Testis (tissue), 3 donors: ENCODE data around the gene TNNI3K. TPM values are rescaled to one million over a fixed set of nuclear protein-coding genes. Genes with fewer than 3 reads are reported as not detected.

Experiments used
- DNase-seq: peaks from one replicate; pipeline ENCODE4 v3.0.0-alpha.2; 2019
- H3K27ac ChIP-seq, 2 donors: fragments of 200-600 bp; sonication (generic); one replicate each; pipeline ENCODE4 v1.5.1; 2019
- H3K27me3 ChIP-seq: fragments of 200-600 bp; sonication (generic); one replicate; pipeline ENCODE4 v1.5.1; 2019
- H3K36me3 ChIP-seq: fragments of 200-600 bp; sonication (generic); one replicate; pipeline ENCODE4 v1.5.1; 2017; ENCODE audit warnings: low read depth; ENCODE audit errors: missing control alignments
- H3K4me1 ChIP-seq: fragments of 200-600 bp; sonication (generic); one replicate; pipeline ENCODE4 v1.5.1; 2019
- H3K4me3 ChIP-seq, 2 donors: fragments of 200-600 bp; sonication (generic); one replicate each; pipeline ENCODE4 v1.5.1; 2017 to 2019
- H3K9me3 ChIP-seq: fragments of 200-600 bp; sonication (generic); one replicate; pipeline ENCODE4 v1.5.1; 2017
- POLR2A ChIP-seq: fragments of 450-650 bp; IDR thresholded peaks from one replicate; pipeline ENCODE4 v1.6.1; 2017; ENCODE audit warnings: antibody characterized with exemption, mild to moderate bottlenecking, moderate library complexity
- WGBS, 2 donors: methylation state at CpG; one replicate each; pipeline ENCODE4 v1.1.5; 2018; 5-methylcytosine and 5-hydroxymethylcytosine counted together
- intact Hi-C: fragments of 100-400 bp; cut with DNase I; formaldehyde crosslinking; loops from one replicate; pipeline ENCODE4 v1.15.1; 2023; ENCODE audit warnings: low total_unique reads
- polyA plus RNA-seq: library from polyadenylated mRNA; stranded (reverse); fragments of 350-450 nt; fragmentation: Illumina TruSeq; extraction: RNeasy Lipid Tissue Mini Kit (QIAGEN cat#74804); gene quantifications from one replicate; pipeline ENCODE4 v1.2.3, GENCODE V29; 2014; ENCODE audit warnings: low read depth, low replicate concordance; ENCODE audit not compliant: insufficient read depth
- total RNA-seq, 2 donors: library from RNA; depleted of rRNA; stranded (reverse); fragments of >200 nt; gene quantifications; one replicate each; pipeline ENCODE4 v1.2.3, GENCODE V29; 2016
- TF ChIP-seq, protein P1 (sequence below), 3 experiments: fragments of 450-650 bp in 2 of 3; fragments of 200-600 bp in 1 of 3; sonication (generic) in 1 of 3; IDR thresholded peaks; one replicate each; pipeline ENCODE4 v1.5.1; 2016 to 2019; ENCODE audit warnings: antibody characterized with exemption in 3 of 3, mild to moderate bottlenecking in 2 of 3, moderate library complexity in 1 of 3

TNNI3K gene
- total and polyA plus RNA-seq, 3 donors from 2014 or later = 6.4 to 6.8 (median 6.5) TPM

DNA sequence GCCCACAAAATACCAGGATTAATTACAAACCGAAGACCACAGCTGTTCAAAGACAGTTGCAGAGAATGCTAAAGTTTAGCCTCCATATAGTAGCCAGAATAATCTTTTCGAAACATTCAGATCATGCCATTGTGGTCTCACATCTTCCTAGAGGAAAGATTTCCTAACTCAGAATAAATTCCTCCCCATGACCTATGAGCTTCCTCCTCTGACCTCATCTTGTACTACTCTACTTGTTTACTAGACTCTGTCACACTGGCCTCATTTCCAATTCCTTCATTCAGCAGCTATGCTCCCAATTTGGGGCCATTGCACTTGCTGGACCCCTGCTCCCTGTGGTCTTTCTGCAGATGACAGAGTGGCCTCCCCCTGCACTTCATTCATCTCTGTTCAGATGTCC, 349.0 kb downstream of the TNNI3K start:
- no peak overlapping the region for H3K27ac ChIP-seq
- intact Hi-C loops = no loop called here
- no peaks in the 10 kb centered on the region for H3K9me3 ChIP-seq
- TF ChIP-seq, protein P1, sequence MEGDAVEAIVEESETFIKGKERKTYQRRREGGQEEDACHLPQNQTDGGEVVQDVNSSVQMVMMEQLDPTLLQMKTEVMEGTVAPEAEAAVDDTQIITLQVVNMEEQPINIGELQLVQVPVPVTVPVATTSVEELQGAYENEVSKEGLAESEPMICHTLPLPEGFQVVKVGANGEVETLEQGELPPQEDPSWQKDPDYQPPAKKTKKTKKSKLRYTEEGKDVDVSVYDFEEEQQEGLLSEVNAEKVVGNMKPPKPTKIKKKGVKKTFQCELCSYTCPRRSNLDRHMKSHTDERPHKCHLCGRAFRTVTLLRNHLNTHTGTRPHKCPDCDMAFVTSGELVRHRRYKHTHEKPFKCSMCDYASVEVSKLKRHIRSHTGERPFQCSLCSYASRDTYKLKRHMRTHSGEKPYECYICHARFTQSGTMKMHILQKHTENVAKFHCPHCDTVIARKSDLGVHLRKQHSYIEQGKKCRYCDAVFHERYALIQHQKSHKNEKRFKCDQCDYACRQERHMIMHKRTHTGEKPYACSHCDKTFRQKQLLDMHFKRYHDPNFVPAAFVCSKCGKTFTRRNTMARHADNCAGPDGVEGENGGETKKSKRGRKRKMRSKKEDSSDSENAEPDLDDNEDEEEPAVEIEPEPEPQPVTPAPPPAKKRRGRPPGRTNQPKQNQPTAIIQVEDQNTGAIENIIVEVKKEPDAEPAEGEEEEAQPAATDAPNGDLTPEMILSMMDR (IDR thresholded peaks at IDR 0.05) = no peak
- no peak for TF ChIP-seq POLR2A
- H3K4me1 ChIP-seq = no peaks in the 10 kb centered on the region
- DNase-seq = no peak
- H3K4me3 ChIP-seq = no peak overlapping the region
- H3K36me3 ChIP-seq = no peaks in the 10 kb centered on the region
- 68 to 72% methylated on average over 2 of the region's 2 CpGs for WGBS, 2 donors
- H3K27me3 ChIP-seq = no peaks in the 10 kb centered on the region

DNA sequence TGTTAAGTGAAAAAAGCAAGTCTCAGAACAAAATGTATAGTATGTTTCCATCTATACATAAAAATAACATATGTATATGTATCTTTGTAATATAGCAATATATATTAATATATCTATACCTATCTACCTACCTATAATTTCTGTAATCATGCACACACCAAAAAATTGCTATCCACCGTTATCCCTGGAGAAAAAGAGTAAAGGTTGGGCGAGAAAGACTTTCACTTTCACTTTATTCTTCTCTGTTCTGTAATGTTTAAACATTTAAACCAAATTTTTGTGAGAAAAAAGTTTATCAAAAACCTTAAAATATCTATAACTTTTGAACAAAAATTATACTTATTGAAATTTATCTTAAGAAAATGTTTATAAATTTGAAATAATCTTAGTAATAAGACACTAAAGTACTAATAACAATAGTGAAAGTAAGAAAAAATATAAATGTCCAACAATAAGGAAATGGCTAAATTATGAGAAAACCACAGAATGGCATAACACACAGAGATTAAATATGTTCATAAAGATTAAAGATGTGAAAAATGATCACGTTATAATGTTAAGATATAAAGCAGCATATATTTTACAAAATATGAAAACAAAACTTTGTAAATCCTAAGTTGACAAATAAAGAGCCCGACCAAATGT, 351.2 kb downstream of the TNNI3K start:
- WGBS, 2 donors = 76 to 78% methylated on average over 4 of the region's 4 CpGs
- intact Hi-C loops = no loop called here
- H3K4me3 ChIP-seq = no peak overlapping the region
- DNase-seq = no peak
- H3K4me1 ChIP-seq = no peaks in the 10 kb centered on the region
- no peaks in the 10 kb centered on the region for H3K9me3 ChIP-seq
- H3K27ac ChIP-seq = no peak overlapping the region
- H3K36me3 ChIP-seq = no peaks in the 10 kb centered on the region
- no peak for TF ChIP-seq POLR2A
- TF ChIP-seq, protein P1 (IDR thresholded peaks at IDR 0.05) = no peak
- no peaks in the 10 kb centered on the region for H3K27me3 ChIP-seq

DNA sequence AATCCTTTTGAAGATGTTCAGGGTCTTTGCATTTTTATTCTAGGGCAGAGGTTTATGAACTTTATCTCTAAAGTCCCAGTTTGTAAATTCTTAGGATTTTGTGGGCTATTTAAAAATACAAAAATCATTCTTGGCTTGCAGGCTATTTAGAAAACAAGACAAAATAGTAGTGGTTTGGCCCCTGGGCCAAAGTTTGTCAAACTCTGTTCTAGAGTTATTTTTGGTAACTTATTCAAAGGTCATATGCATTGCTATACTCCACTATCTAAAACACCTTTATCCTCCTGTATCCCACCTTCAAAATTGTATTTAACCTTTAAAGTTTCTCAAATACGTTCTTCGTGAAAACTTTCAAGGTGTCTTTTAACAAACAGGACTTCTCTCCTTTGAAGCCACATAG, 352.7 kb downstream of the TNNI3K start:
- Histone ChIP-seq H3K27ac (no peak overlapping the region), H3K4me1 (no peaks in the 10 kb centered on the region), H3K36me3 (no peaks in the 10 kb centered on the region), H3K27me3 (no peaks in the 10 kb centered on the region), H3K9me3 (no peaks in the 10 kb centered on the region), H3K4me3 (no peak overlapping the region)
- 80 to 92% methylated on average over 2 of the region's 2 CpGs for WGBS, 2 donors
- intact Hi-C loops = no loop called here
- no peak for DNase-seq
- TF ChIP-seq, protein P1 (IDR thresholded peaks at IDR 0.05) = no peak
- no peak for TF ChIP-seq POLR2A

DNA sequence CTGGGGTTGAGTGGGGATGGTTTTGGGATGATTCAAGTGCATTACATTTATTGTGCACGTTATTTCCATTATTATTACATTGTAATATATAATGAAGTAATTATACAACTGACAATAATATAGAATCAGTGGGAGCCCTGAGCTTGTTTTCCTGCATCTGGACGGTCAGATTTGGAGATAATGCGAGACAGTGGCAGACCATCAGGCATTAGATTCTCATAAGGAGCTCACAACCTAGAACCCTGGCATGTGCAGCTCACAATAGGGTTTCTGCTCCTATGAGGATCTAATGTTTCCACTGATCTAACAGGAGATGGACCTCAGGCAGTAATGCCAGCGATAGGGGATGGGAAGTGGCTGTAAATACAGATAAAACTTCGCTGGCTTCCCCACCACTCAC, 355.1 kb downstream of the TNNI3K start:
- Histone ChIP-seq H3K27me3 (no peaks in the 10 kb centered on the region), H3K27ac (no peak overlapping the region), H3K36me3 (no peaks in the 10 kb centered on the region), H3K4me3 (no peak overlapping the region), H3K4me1 (no peaks in the 10 kb centered on the region), H3K9me3 (no peaks in the 10 kb centered on the region)
- intact Hi-C loops = no loop called here
- 85 to 88% methylated on average over 5 of the region's 5 CpGs for WGBS, 2 donors
- TF ChIP-seq, protein P1 (IDR thresholded peaks at IDR 0.05) = no peak
- no peak for TF ChIP-seq POLR2A
- DNase-seq = no peak

DNA sequence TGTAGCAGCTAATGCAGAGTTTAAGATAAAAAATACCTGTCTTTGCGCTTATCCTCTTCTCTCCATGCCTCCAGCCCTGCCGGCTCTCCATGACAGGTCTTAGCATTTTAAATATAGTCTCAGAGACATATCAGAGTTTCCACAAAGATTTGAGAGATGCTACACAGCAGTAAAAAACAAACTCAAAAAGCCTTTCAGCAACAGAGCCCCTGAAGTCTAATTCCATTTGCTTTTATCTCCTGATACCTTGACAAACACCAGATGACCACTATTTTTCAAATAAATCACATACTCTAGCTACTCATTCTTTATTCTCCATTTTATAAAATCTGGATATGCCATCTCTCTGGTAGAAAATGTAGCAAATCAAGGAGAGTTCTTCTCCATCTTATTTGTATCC, 356.8 kb downstream of the TNNI3K start:
- H3K9me3 ChIP-seq = no peaks in the 10 kb centered on the region
- TF ChIP-seq, protein P1 (IDR thresholded peaks at IDR 0.05) = no peak
- TF ChIP-seq POLR2A = no peak
- H3K36me3 ChIP-seq = no peaks in the 10 kb centered on the region
- no peak for DNase-seq
- no peaks in the 10 kb centered on the region for H3K27me3 ChIP-seq
- 47 to 58% methylated on average over 2 of the region's 2 CpGs for WGBS, 2 donors
- intact Hi-C loops = no loop called here
- H3K4me1 ChIP-seq = no peaks in the 10 kb centered on the region
- no peak overlapping the region for H3K4me3 ChIP-seq
- H3K27ac ChIP-seq = no peak overlapping the region
